H1 (cell line): ENCODE measurements around the gene EIF3J. TPM values are rescaled to one million over a fixed set of nuclear protein-coding genes. Genes with fewer than 3 reads are reported as not detected.

ENCODE experiments used
- CTCF ChIA-PET: fragments of 300-600 bp; sonication (Branson Sonifier 250); formaldehyde crosslinking; loops from one replicate; lab custom pipeline; 2021; ENCODE audit not compliant: partially characterized antibody; lab: Charles Lee
- POLR2A ChIA-PET: fragments of 300-600 bp; sonication (Branson Sonifier 250); formaldehyde crosslinking; loops from one replicate; lab custom pipeline; 2021; ENCODE audit warnings: inconsistent platforms; ENCODE audit not compliant: partially characterized antibody; lab: Charles Lee
- DNase-seq, 2 experiments: peaks; one replicate each; pipeline versions ENCODE4 v3.0.0 to v3.0.0-alpha.2; 2010 to 2022; ENCODE audit warnings: low spot score in 2 of 2, low read depth in 1 of 2, mixed read lengths in 1 of 2
- FAIRE-seq: peaks from 2 replicates; lab custom pipeline; 2011; peaks lifted over from hg19 to GRCh38; lab: Jason Lieb, UNC
- H2AFZ ChIP-seq: 2 replicates; pipeline ENCODE4 v1.8.1; 2012; ENCODE audit warnings: low read length, inconsistent platforms
- H2AK5ac ChIP-seq: 2 replicates; pipeline ENCODE4 v1.6.1; 2013; ENCODE audit warnings: low read depth, low read length
- H2BK120ac ChIP-seq: replicated peaks from 2 replicates; pipeline ENCODE3; 2013; ENCODE audit warnings: low read depth, low read length, inconsistent platforms
- H2BK12ac ChIP-seq: 2 replicates; pipeline ENCODE4 v1.6.1; 2013; ENCODE audit warnings: low read depth, low read length
- H2BK15ac ChIP-seq: 2 replicates; pipeline ENCODE4 v1.6.1; 2013; ENCODE audit warnings: low read length
- H2BK20ac ChIP-seq: 2 replicates; pipeline ENCODE4 v1.6.1; 2013; ENCODE audit warnings: low read length
- H2BK5ac ChIP-seq: 2 replicates; pipeline ENCODE4 v1.6.1; 2013; ENCODE audit warnings: low read depth, low read length
- H3K14ac ChIP-seq: 2 replicates; pipeline ENCODE4 v1.6.1; 2013; ENCODE audit warnings: inconsistent platforms; ENCODE audit not compliant: insufficient read length
- H3K18ac ChIP-seq: 2 replicates; pipeline ENCODE4 v1.6.1; 2013; ENCODE audit warnings: low read length; ENCODE audit errors: extremely low read depth
- H3K23ac ChIP-seq: 2 replicates; pipeline ENCODE4 v1.6.1; 2013; ENCODE audit warnings: inconsistent platforms; ENCODE audit not compliant: insufficient read length
- H3K23me2 ChIP-seq: 2 replicates; pipeline ENCODE4 v1.6.1; 2013; ENCODE audit warnings: low read depth, low read length
- H3K27ac ChIP-seq: 2 replicates; pipeline ENCODE4 v1.6.1; 2011; ENCODE audit warnings: low read depth, low read length, inconsistent platforms
- H3K27me3 ChIP-seq, 4 experiments: replicated peaks in 1 of 4; 1 replicate in 1 of 4; 2 replicates in 3 of 4; pipeline versions ENCODE4 v1.6.1 to v1.8.1; 2011 to 2013; ENCODE audit warnings: low read length in 3 of 4, mild to moderate bottlenecking in 3 of 4, inconsistent platforms in 2 of 4, mixed read lengths in 2 of 4, moderate library complexity in 1 of 4; ENCODE audit not compliant: control insufficient read depth in 3 of 4, insufficient read depth in 3 of 4; ENCODE audit errors: extremely low read depth in 1 of 4
- H3K36me3 ChIP-seq, 4 experiments: 2 replicates each; pipeline versions ENCODE4 v1.6.1 to v1.8.1; 2011 to 2013; ENCODE audit warnings: mild to moderate bottlenecking in 4 of 4, low read length in 3 of 4, moderate library complexity in 2 of 4, control low read depth in 1 of 4, inconsistent platforms in 1 of 4; ENCODE audit not compliant: insufficient read depth in 4 of 4, control insufficient read depth in 2 of 4
- H3K4ac ChIP-seq: replicated peaks from 2 replicates; pipeline ENCODE3; 2013; ENCODE audit warnings: low read length, low read depth, mixed read lengths, inconsistent platforms; ENCODE audit not compliant: insufficient read length
- H3K4me1 ChIP-seq, 4 experiments: replicated peaks in 1 of 4; 1 replicate in 1 of 4; 2 replicates in 3 of 4; pipeline versions ENCODE4 v1.6.1 to v1.8.1; 2011 to 2013; ENCODE audit warnings: low read length in 3 of 4, inconsistent platforms in 2 of 4, mixed read lengths in 1 of 4; ENCODE audit not compliant: insufficient read depth in 4 of 4, control insufficient read depth in 3 of 4
- H3K4me2 ChIP-seq, 2 experiments: 2 replicates each; pipeline versions ENCODE4 v1.6.1 to v1.8.1; 2011 to 2013; ENCODE audit warnings: low read depth in 2 of 2, low read length in 2 of 2, control low read depth in 1 of 2, inconsistent platforms in 1 of 2, mild to moderate bottlenecking in 1 of 2; ENCODE audit not compliant: insufficient read depth in 1 of 2
- H3K4me3 ChIP-seq, 4 experiments: fragments of 200-600, 300-600 bp in 1 of 4; sonication (generic), shearing (Covaris generic), sonication (Bioruptor Twin) in 1 of 4; 2 replicates each; pipeline versions ENCODE4 v1.5.1 to v1.8.1; 2011 to 2016; ENCODE audit warnings: low read length in 4 of 4, low read depth in 3 of 4, control low read depth in 2 of 4, inconsistent platforms in 2 of 4, mild to moderate bottlenecking in 2 of 4, mixed read lengths in 1 of 4, moderate library complexity in 1 of 4; ENCODE audit not compliant: insufficient read depth in 2 of 4; ENCODE audit errors: extremely low read depth in 1 of 4
- H3K56ac ChIP-seq: replicated peaks from 2 replicates; pipeline ENCODE3; 2013; ENCODE audit warnings: low read depth, mild to moderate bottlenecking, mixed read lengths, low read length, inconsistent platforms; ENCODE audit not compliant: insufficient read length
- H3K79me1 ChIP-seq: 2 replicates; pipeline ENCODE4 v1.6.1; 2013; ENCODE audit warnings: low read depth, low read length, control low read depth
- H3K79me2 ChIP-seq, 2 experiments: 2 replicates each; pipeline versions ENCODE4 v1.6.1 to v1.8.1; 2012 to 2013; ENCODE audit warnings: low read length in 2 of 2, mild to moderate bottlenecking in 2 of 2, inconsistent platforms in 1 of 2; ENCODE audit not compliant: insufficient read depth in 2 of 2, control insufficient read depth in 1 of 2
- H3K9ac ChIP-seq, 4 experiments: replicated peaks in 1 of 4; 1 replicate in 1 of 4; 2 replicates in 3 of 4; pipeline versions ENCODE4 v1.6.1 to v1.8.1; 2011 to 2013; ENCODE audit warnings: low read depth in 3 of 4, low read length in 3 of 4, control low read depth in 2 of 4, mild to moderate bottlenecking in 2 of 4, moderate library complexity in 2 of 4, inconsistent platforms in 1 of 4; ENCODE audit errors: extremely low read depth in 1 of 4
- H3K9me3 ChIP-seq, 2 experiments: 2 replicates each; pipeline versions ENCODE4 v1.6.1 to v1.8.1; 2012 to 2013; ENCODE audit warnings: mild to moderate bottlenecking in 2 of 2, moderate library complexity in 2 of 2, control low read depth in 1 of 2, inconsistent platforms in 1 of 2, low read depth in 1 of 2, low read length in 1 of 2, mixed read lengths in 1 of 2; ENCODE audit not compliant: insufficient read depth in 2 of 2
- H4K20me1 ChIP-seq, 2 experiments: replicated peaks in 1 of 2; 2 replicates each; pipeline versions ENCODE3 to v1.8.1; 2011 to 2013; ENCODE audit warnings: inconsistent platforms in 2 of 2, low read length in 2 of 2, mild to moderate bottlenecking in 1 of 2; ENCODE audit not compliant: insufficient read depth in 2 of 2, control insufficient read depth in 1 of 2
- H4K5ac ChIP-seq: 2 replicates; pipeline ENCODE4 v1.6.1; 2013; ENCODE audit warnings: low read length, low read depth, mixed read lengths, inconsistent platforms; ENCODE audit not compliant: insufficient read length
- H4K8ac ChIP-seq: 2 replicates; pipeline ENCODE4 v1.8.0; 2013; ENCODE audit warnings: mild to moderate bottlenecking, moderate library complexity, low read length, inconsistent platforms; ENCODE audit not compliant: insufficient read depth; ENCODE audit errors: extremely low read depth
- H4K91ac ChIP-seq: replicated peaks from 2 replicates; pipeline ENCODE3; 2013; ENCODE audit warnings: low read length, mixed read lengths, inconsistent platforms; ENCODE audit not compliant: insufficient read length
- BRCA1 ChIP-seq: IDR thresholded peaks from 2 replicates; pipeline ENCODE4 v1.6.1; 2012; ENCODE audit warnings: low read depth, low read length, improper control_type of control experiment
- CBX5 ChIP-seq: fragments of 300-800, 300-1000 bp; sonication (generic); IDR thresholded peaks from 2 replicates; pipeline ENCODE4 v1.7.1; 2016; ENCODE audit warnings: antibody characterized with exemption, low read length, low read depth
- CBX8 ChIP-seq: fragments of 300-800, 300-1000 bp; sonication (generic); IDR thresholded peaks from 2 replicates; pipeline ENCODE4 v1.7.1; 2016; ENCODE audit warnings: low read depth, low read length, borderline replicate concordance
- FOSL1 ChIP-seq: IDR thresholded peaks from 2 replicates; pipeline ENCODE4 v1.6.1; 2011; ENCODE audit warnings: mild to moderate bottlenecking, low read depth, low read length, moderate library complexity; ENCODE audit not compliant: insufficient read depth
- GTF2F1 ChIP-seq: IDR thresholded peaks from 2 replicates; pipeline ENCODE4 v1.6.1; 2012; ENCODE audit warnings: low read depth, low read length, improper control_type of control experiment, borderline replicate concordance
- HDAC2 ChIP-seq, 2 experiments: fragments of 300-600 bp in 1 of 2; sonication (generic) in 1 of 2; IDR thresholded peaks; 2 replicates each; pipeline ENCODE4 v1.6.1; 2011 to 2012; ENCODE audit warnings: low read depth in 2 of 2, low read length in 2 of 2, mild to moderate bottlenecking in 2 of 2, moderate library complexity in 2 of 2, borderline replicate concordance in 1 of 2, inconsistent platforms in 1 of 2
- MAFK ChIP-seq: IDR thresholded peaks from 2 replicates; pipeline ENCODE4 v1.6.1; 2012; ENCODE audit warnings: low read depth, mild to moderate bottlenecking, improper control_type of control experiment, low read length
- PHF8 ChIP-seq: fragments of 200-600 bp; sonication (generic); conservative IDR thresholded peaks from 2 replicates; pipeline ENCODE4 v1.7.1; 2012; ENCODE audit warnings: low read depth, mild to moderate bottlenecking, inconsistent platforms, low read length, moderate library complexity
- RAD21 ChIP-seq, 2 experiments: IDR thresholded peaks in 1 of 2; conservative IDR thresholded peaks in 1 of 2; 2 replicates each; pipeline ENCODE4 v1.6.1; 2011; ENCODE audit warnings: low read depth in 2 of 2, low read length in 2 of 2, improper control_type of control experiment in 1 of 2, inconsistent platforms in 1 of 2, mild to moderate bottlenecking in 1 of 2, moderate library complexity in 1 of 2
- RFX5 ChIP-seq: IDR thresholded peaks from 2 replicates; pipeline ENCODE4 v1.6.1; 2011; ENCODE audit warnings: low read depth, low read length, improper control_type of control experiment, borderline replicate concordance
- SIRT6 ChIP-seq: IDR thresholded peaks from one replicate; pipeline ENCODE4 v1.7.1; 2012; ENCODE audit warnings: low read length, inconsistent platforms
- TAF1 ChIP-seq: IDR thresholded peaks from 2 replicates; pipeline ENCODE4 v1.6.1; 2011; ENCODE audit warnings: mild to moderate bottlenecking, low read depth, low read length
- TBP ChIP-seq: IDR thresholded peaks from 2 replicates; pipeline ENCODE4 v1.6.1; 2011; ENCODE audit warnings: low read depth, low read length, improper control_type of control experiment
- ZNF274 ChIP-seq: IDR thresholded peaks from 2 replicates; pipeline ENCODE4 v1.7.0; 2012; ENCODE audit warnings: low read length, borderline replicate concordance; ENCODE audit errors: extremely low read depth
- WGBS, 2 experiments: shearing (Covaris generic) in 1 of 2; methylation state at CpG; one replicate each; pipeline versions ENCODE4 v1.1.6 to v1.1.7; 2013 to 2015; ENCODE audit warnings: low lambda C conversion rate in 2 of 2, mixed read lengths in 2 of 2, inconsistent platforms in 1 of 2, low coverage in 1 of 2, missing lambda C conversion rate in 1 of 2; ENCODE audit not compliant: insufficient replicate concordance in 2 of 2, insufficient coverage in 1 of 2, insufficient read length in 1 of 2; ENCODE audit errors: extremely low coverage in 1 of 2, missing lambda C conversion rate in 1 of 2; 5-methylcytosine and 5-hydroxymethylcytosine counted together
- polyA plus RNA-seq, 7 experiments: library from polyadenylated mRNA; depleted of rRNA in 3 of 7; stranded (reverse) in 5 of 7; unstranded in 2 of 7; fragments of >200 nt in 5 of 7; fragments of 200-250 nt in 2 of 7; gene quantifications; 1 replicate in 5 of 7; 2 replicates in 1 of 7; 4 replicates in 1 of 7; pipeline versions ENCODE4 v1.2.1 to v1.2.3, GENCODE V29; 2011 to 2013; ENCODE audit warnings: missing spikeins in 2 of 7, mixed read lengths in 2 of 7
- total RNA-seq: library from RNA; stranded (reverse); fragmentation: NEBNext Ultra II Directional; extraction: Animal tissue kit (Norgen Biotek cat#: 25700); gene quantifications from 2 replicates; pipeline ENCODE4 v1.2.1, GENCODE V29; 2021

The EIF3J gene
- total and polyA plus RNA-seq, 2 of the 8 experiments (the other 6 are each of a cell fraction or from before 2014, with no cell fraction given): 26.8 to 119 TPM

GRCh38 chr15:44535092-44535491 lies 1.9 kb upstream of the EIF3J start:
- no peaks in the 10 kb centered on the region; the same call in none of the 2 replicates for H3K79me1 ChIP-seq
- H3K23ac ChIP-seq: no peak overlapping the region
- H2BK20ac ChIP-seq: no peak overlapping the region
- H3K4me3 ChIP-seq: peak overlapping the region in 1 of 4 experiments; percentile 78; a peak in 4 of 8 replicates
- POLR2A ChIA-PET: no interaction called here
- no peak overlapping the region for H2BK15ac ChIP-seq
- H3K23me2 ChIP-seq: peaks cover 6% of the 10 kb centered on the region; the same call in 1 of the 2 replicates
- no peaks in the 10 kb centered on the region for H4K20me1 ChIP-seq
- H3K4me2 ChIP-seq: peak overlapping the region; percentile 71 to 97; a peak in 3 of 4 replicates
- H3K27ac ChIP-seq: no peak overlapping the region
- no peaks in the 10 kb centered on the region for H3K27me3 ChIP-seq
- no peak overlapping the region for H2BK5ac ChIP-seq
- FAIRE-seq (no peak), DNase-seq (peak in 1 of 2 experiments; percentile 28)
- no peak overlapping the region for H3K4ac ChIP-seq
- WGBS, 2 experiments: 92% methylated on average over 8 of the region's 8 CpGs; no CpG with 5 or more reads in 1 of the 2 experiments
- H4K91ac ChIP-seq: no peak overlapping the region
- CTCF ChIA-PET: no interaction called here
- H2AFZ ChIP-seq: no peak overlapping the region
- no peak overlapping the region for H3K14ac ChIP-seq
- no peak overlapping the region for H3K56ac ChIP-seq
- H2BK120ac ChIP-seq: no peak overlapping the region
- H3K4me1 ChIP-seq: peaks cover 0 to 4% (median 2%) of the 10 kb centered on the region in 4 experiments; a peak in 4 of 7 replicates
- H4K5ac ChIP-seq: no peak overlapping the region
- H2AK5ac ChIP-seq: no peak overlapping the region
- no peak overlapping the region for H3K18ac ChIP-seq
- H3K36me3 ChIP-seq: peaks cover 0 to 5% (median 0%) of the 10 kb centered on the region in 4 experiments; a peak in 3 of 8 replicates
- H2BK12ac ChIP-seq: no peak overlapping the region
- H4K8ac ChIP-seq: no peak overlapping the region
- H3K9ac ChIP-seq: no peak overlapping the region
- no peaks in the 10 kb centered on the region for H3K9me3 ChIP-seq
- H3K79me2 ChIP-seq: peaks cover 0 to 16% of the 10 kb centered on the region in 2 experiments; a peak in 2 of 4 replicates
- TF ChIP-seq SIRT6 (no peak), TAF1 (no peak), FOSL1 (no peak), RAD21 (IDR thresholded peaks at IDR 0.05 in 1 of 2, conservative IDR thresholded peaks at IDR 0.05 in 1 of 2; ENCODE audit: low read depth in 2 of 2, low read length in 2 of 2) (no peak), HDAC2 (IDR thresholded peaks at IDR 0.05; ENCODE audit: borderline replicate concordance in 1 of 2, low read depth in 2 of 2, low read length in 2 of 2) (no peak), ZNF274 (no peak), GTF2F1 (no peak), BRCA1 (no peak), RFX5 (no peak), CBX8 (no peak), TBP (no peak), PHF8 (no peak), MAFK (no peak), CBX5 (no peak)
